PC-9 (cell line): ENCODE data around the gene CRYBG1. TPM values are rescaled to one million over a fixed set of nuclear protein-coding genes. Genes with fewer than 3 reads are reported as not detected.

Source experiments
- BruUV-seq: library from RNA; stranded (reverse); fragments of 400-500 nt; replicated peaks from 2 replicates; lab custom pipeline; 2021; lab: Mats Ljungman, UMichigan
- CTCF ChIA-PET: fragments of 300-600 bp; sonication (Branson Sonifier 250); formaldehyde crosslinking; loops from one replicate; lab custom pipeline; 2022; ENCODE audit warnings: antibody characterized with exemption; lab: Charles Lee
- POLR2A ChIA-PET: fragments of 300-600 bp; sonication (Branson Sonifier 250); formaldehyde crosslinking; loops from one replicate; lab custom pipeline; 2022; ENCODE audit warnings: antibody characterized with exemption; ENCODE audit not compliant: unreplicated experiment; lab: Charles Lee
- DNase-seq, 2 experiments: peaks; one replicate each; pipeline versions ENCODE4 v3.0.0 to v3.0.0-alpha.2; 2015 to 2022; ENCODE audit warnings: mixed read lengths in 1 of 2
- H2AFZ ChIP-seq: fragments of 200-600 bp; sonication (generic); 2 replicates; pipeline ENCODE4 v1.8.1; 2017; ENCODE audit warnings: antibody characterized with exemption
- H3F3A ChIP-seq: fragments of 200-600 bp; sonication (generic); 2 replicates; pipeline ENCODE4 v1.8.1; 2017; ENCODE audit warnings: antibody characterized with exemption, mild to moderate bottlenecking, low read depth; ENCODE audit not compliant: insufficient read depth
- H3K27ac ChIP-seq: fragments of 200-600 bp; sonication (generic); 2 replicates; pipeline ENCODE4 v1.6.1; 2016; ENCODE audit warnings: mixed run types
- H3K27me3 ChIP-seq: fragments of 200-600 bp; sonication (generic); 2 replicates; pipeline ENCODE4 v1.6.1; 2016; ENCODE audit warnings: low read depth, mixed run types; ENCODE audit not compliant: insufficient read depth
- H3K36me3 ChIP-seq: fragments of 200-600 bp; sonication (generic); 2 replicates; pipeline ENCODE4 v1.6.1; 2016; ENCODE audit warnings: low read depth, mixed run types
- H3K4me1 ChIP-seq: fragments of 200-600 bp; sonication (generic); replicated peaks from 2 replicates; pipeline ENCODE4 v1.6.1; 2016; ENCODE audit warnings: mixed run types; ENCODE audit not compliant: insufficient read depth
- H3K4me2 ChIP-seq: fragments of 200-600 bp; sonication (generic); 2 replicates; pipeline ENCODE4 v1.6.1; 2017; ENCODE audit warnings: mixed run types
- H3K4me3 ChIP-seq: fragments of 200-600 bp; sonication (generic); 2 replicates; pipeline ENCODE4 v1.6.1; 2016; ENCODE audit warnings: mixed run types
- H3K79me2 ChIP-seq: fragments of 200-600 bp; sonication (generic); 2 replicates; pipeline ENCODE4 v1.6.1; 2017; ENCODE audit warnings: low read depth, mixed run types
- H3K9me2 ChIP-seq: fragments of 200-600 bp; sonication (generic); 2 replicates; pipeline ENCODE4 v1.8.1; 2017; ENCODE audit warnings: mild to moderate bottlenecking; ENCODE audit not compliant: insufficient read depth
- H3K9me3 ChIP-seq: fragments of 200-600 bp; sonication (generic); 2 replicates; pipeline ENCODE4 v1.8.1; 2016; ENCODE audit warnings: low read depth; ENCODE audit not compliant: insufficient read depth
- H4K20me1 ChIP-seq: fragments of 200-600 bp; sonication (generic); 2 replicates; pipeline ENCODE4 v1.8.1; 2017; ENCODE audit not compliant: insufficient read depth
- CTCF ChIP-seq: fragments of 200-600 bp; sonication (generic); conservative IDR thresholded peaks from 2 replicates; pipeline ENCODE4 v1.6.1; 2017; ENCODE audit warnings: mixed run types, antibody characterized with exemption, mild to moderate bottlenecking, moderate library complexity
- EZH2 ChIP-seq: fragments of 200-600 bp; sonication (generic); IDR thresholded peaks from 2 replicates; pipeline ENCODE4 v1.8.0; 2017; ENCODE audit warnings: antibody characterized with exemption, low read depth
- intact Hi-C: fragments of 100-400 bp; cut with micrococcal nuclease; formaldehyde crosslinking; loops from one replicate; pipeline ENCODE4 v1.10.0; 2022; ENCODE audit not compliant: unreplicated experiment
- total RNA-seq: library from RNA; stranded (reverse); gene quantifications from 2 replicates; pipeline ENCODE4 v1.2.3, GENCODE V29; 2021

The CRYBG1 gene
- total RNA-seq, 1 experiment from 2014 or later: 49.3 TPM

- Histone ChIP-seq H3K27ac (peak overlapping the region; percentile 87), H3K4me1 (peaks cover 38% of the 10 kb centered on the region), H3K9me2 (no peaks in the 10 kb centered on the region), H3K4me2 (peak overlapping the region; percentile 40), H3K9me3 (no peaks in the 10 kb centered on the region), H2AFZ (no peak overlapping the region), H3K4me3 (no peak overlapping the region), H4K20me1 (no peaks in the 10 kb centered on the region), H3K36me3 (no peaks in the 10 kb centered on the region), H3K27me3 (no peaks in the 10 kb centered on the region), H3F3A (peaks cover 12% of the 10 kb centered on the region; the same call in 1 of the 2 replicates), H3K79me2 (peaks cover 3% of the 10 kb centered on the region; the same call in 1 of the 2 replicates)
- intact Hi-C loops: no loop called here
- ChIA-PET CTCF (no interaction called here), POLR2A (interaction anchor here (0.6 kb wide), 1 partner anchor 22 kb away, joined by 3 read pairs; no protein-coding TSS in a partner anchor)
- no TSS peak for BruUV-seq
- TF ChIP-seq EZH2 (no peak), CTCF (no peak)
- DNase-seq: peak in 1 of 2 experiments; percentile 86
Observed at GRCh38 chr6:106490436-106490835, 129.9 kb downstream of the CRYBG1 start.

GRCh38 chr6:106490974-106491373 lies 130.5 kb downstream of the CRYBG1 start:
- H4K20me1 ChIP-seq: no peaks in the 10 kb centered on the region
- POLR2A ChIA-PET: interaction anchor here (0.6 kb wide), 1 partner anchor 21 kb away, joined by 3 read pairs; no protein-coding TSS in a partner anchor
- intact Hi-C loops: no loop called here
- H3K36me3 ChIP-seq: no peaks in the 10 kb centered on the region
- H3K27ac ChIP-seq: peak overlapping the region; percentile 87
- TF ChIP-seq EZH2: no peak
- no peak for TF ChIP-seq CTCF
- H3K4me3 ChIP-seq: no peak overlapping the region
- CTCF ChIA-PET: no interaction called here
- H3K79me2 ChIP-seq: peaks cover 3% of the 10 kb centered on the region; the same call in 1 of the 2 replicates
- H3K9me2 ChIP-seq: no peaks in the 10 kb centered on the region
- no peaks in the 10 kb centered on the region for H3K9me3 ChIP-seq
- H3F3A ChIP-seq: peaks cover 12% of the 10 kb centered on the region; the same call in 1 of the 2 replicates
- peak in 1 of 2 experiments; percentile 47 for DNase-seq
- H3K4me2 ChIP-seq: peak overlapping the region; percentile 40
- no TSS peak for BruUV-seq
- H3K4me1 ChIP-seq: peaks cover 38% of the 10 kb centered on the region
- H2AFZ ChIP-seq: no peak overlapping the region
- no peaks in the 10 kb centered on the region for H3K27me3 ChIP-seq

GRCh38 chr6:106495014-106495413 lies 134.5 kb downstream of the CRYBG1 start:
- POLR2A ChIA-PET: no interaction called here
- Histone ChIP-seq H4K20me1 (no peaks in the 10 kb centered on the region), H3K4me3 (no peak overlapping the region)

More at GRCh38 chr6:106495014-106495413, 134.5 kb downstream of the CRYBG1 start:
- BruUV-seq: no TSS peak
- peaks cover 7% of the 10 kb centered on the region; the same call in 1 of the 2 replicates for H3F3A ChIP-seq
- no peaks in the 10 kb centered on the region for H3K79me2 ChIP-seq
- peaks cover 27% of the 10 kb centered on the region for H3K4me1 ChIP-seq
- TF ChIP-seq EZH2: no peak
- no peak for TF ChIP-seq CTCF
- no peaks in the 10 kb centered on the region for H3K9me3 ChIP-seq
- no peaks in the 10 kb centered on the region for H3K36me3 ChIP-seq
- H3K27me3 ChIP-seq: no peaks in the 10 kb centered on the region
- no peak overlapping the region for H2AFZ ChIP-seq
- CTCF ChIA-PET: no interaction called here
- H3K27ac ChIP-seq: no peak overlapping the region
- DNase-seq: no peak
- H3K9me2 ChIP-seq: no peaks in the 10 kb centered on the region
- intact Hi-C loops: no loop called here
- H3K4me2 ChIP-seq: no peak overlapping the region
